ENCODE results near the gene FDXR.

The FDXR gene

GRCh38 chr17:74856112-74856511 is 16.7 kb downstream of the FDXR start:
- no peak for DNase-seq

- no peak for DNase-seq
Observed at GRCh38 chr17:74855323-74855722, 17.5 kb downstream of the FDXR start.

GRCh38 chr17:74854792-74855191 is 18.0 kb downstream of the FDXR start:
- DNase-seq: no peak

- DNase-seq: no peak
Observed at GRCh38 chr17:74853669-74854068, 19.1 kb downstream of the FDXR start.

GRCh38 chr17:74853048-74853397 is 19.8 kb downstream of the FDXR start:
- DNase-seq: no peak

GRCh38 chr17:74852237-74853047 is 20.4 kb downstream of the FDXR start:
- DNase-seq: peak; percentile 33

GRCh38 chr17:74851612-74852236 is 21.1 kb downstream of the FDXR start:
- no peak for DNase-seq

GRCh38 chr17:74850914-74851313 is 21.9 kb downstream of the FDXR start:
- DNase-seq: no peak

GRCh38 chr17:74850310-74850709 is 22.5 kb downstream of the FDXR start:
- no peak for DNase-seq

- DNase-seq: no peak
Observed at GRCh38 chr17:74848656-74849399, 24.0 kb downstream of the FDXR start.

- DNase-seq: no peak
Observed at GRCh38 chr17:74846621-74847020, 26.2 kb downstream of the FDXR start.

GRCh38 chr17:74843352-74843627 is 29.5 kb downstream of the FDXR start:
- DNase-seq: no peak

GRCh38 chr17:74842599-74843351 is 30.0 kb downstream of the FDXR start:
- peak; percentile 54 for DNase-seq

GRCh38 chr17:74842146-74842598 is 30.6 kb downstream of the FDXR start:
- DNase-seq: no peak

- DNase-seq: peak; percentile 37
Observed at GRCh38 chr17:74840989-74841666, 31.7 kb downstream of the FDXR start.

GRCh38 chr17:74839990-74840852 is 32.6 kb downstream of the FDXR start:
- no peak for DNase-seq

GRCh38 chr17:74838274-74838673 is 34.5 kb downstream of the FDXR start:
- DNase-seq: no peak

- DNase-seq: no peak
Observed at GRCh38 chr17:74836691-74837467, 35.9 kb downstream of the FDXR start.

- no peak for DNase-seq
Observed at GRCh38 chr17:74836191-74836590, 36.6 kb downstream of the FDXR start.
